ENCODE measurements around the gene HIVEP3. TPM values are rescaled to one million over a fixed set of nuclear protein-coding genes. Genes with fewer than 3 reads are reported as not detected.
"Not testable (repeated sequence)": the region's sequence is repeated elsewhere in the genome, so short reads cannot be mapped to it uniquely, and the experiment has no call there.

The HIVEP3 gene
- total and polyA plus RNA-seq, 2 experiments from 2014 or later, result 0.57 to 5.9 TPM

- Histone ChIP-seq H3K36me3 (replicated peaks; ENCODE audit: insufficient read depth, low read depth) (no peaks in the 10 kb centered on the region), H3K4me3 (no peak overlapping the region), H2AFZ (no peak overlapping the region), H3K9me2 (replicated peaks; ENCODE audit: insufficient read depth) (no peaks in the 10 kb centered on the region), H3K9me3 (ENCODE audit: low read depth) (no peaks in the 10 kb centered on the region), H4K20me1 (ENCODE audit: insufficient read depth, poor library complexity, severe bottlenecking) (no peaks in the 10 kb centered on the region), H3K4me2 (no peak overlapping the region), H3K27me3 (no peaks in the 10 kb centered on the region), H3K4me1 (ENCODE audit: insufficient read depth) (no peaks in the 10 kb centered on the region), H3K79me2 (no peaks in the 10 kb centered on the region), H3K27ac (no peak overlapping the region)
- TF ChIP-seq EZH2 (IDR thresholded peaks at IDR 0.05; ENCODE audit: borderline replicate concordance) (no peak), CTCF (IDR thresholded peaks at IDR 0.05; ENCODE audit: poor library complexity) (no peak), EZH2phosphoT487 (IDR thresholded peaks at IDR 0.05; ENCODE audit: low read depth, severe bottlenecking, unreplicated experiment) (no peak)
- DNase-seq (ENCODE audit: low spot score), result no peak
- 45% methylated on average over 1 of the region's 1 CpG for WGBS (ENCODE audit: low lambda C conversion rate, missing lambda C conversion rate)
Observed at GRCh38 chr1:41950820-41951219, 32.1 kb upstream of the HIVEP3 start.

DNA sequence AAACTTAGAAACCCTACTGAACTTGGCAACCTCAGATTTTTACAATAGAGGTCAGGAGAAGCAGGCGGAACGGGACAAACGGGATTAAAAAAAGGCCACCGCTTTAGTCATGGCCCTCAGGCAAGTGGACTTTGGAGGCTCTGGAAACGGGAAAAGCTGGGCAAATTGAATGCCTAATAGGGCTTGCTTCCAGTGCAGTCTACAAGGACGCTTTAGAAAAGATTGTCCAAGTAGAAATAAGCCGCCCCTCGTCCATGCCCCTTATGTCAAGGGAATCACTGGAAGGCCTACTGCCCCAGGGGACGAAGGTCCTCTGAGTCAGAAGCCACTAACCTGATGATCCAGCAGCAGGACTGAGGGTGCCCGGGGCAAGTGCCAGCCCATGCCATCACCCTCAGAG, 27.2 kb upstream of the HIVEP3 start:
- not testable (repeated sequence) for H3K79me2 ChIP-seq; H3K9me2 ChIP-seq (replicated peaks; ENCODE audit: insufficient read depth); H3K27me3 ChIP-seq; H3K4me3 ChIP-seq; H3K36me3 ChIP-seq (replicated peaks; ENCODE audit: insufficient read depth, low read depth); H3K4me2 ChIP-seq; H2AFZ ChIP-seq; DNase-seq (ENCODE audit: low spot score); H3K9me3 ChIP-seq (ENCODE audit: low read depth); H3K27ac ChIP-seq; H3K4me1 ChIP-seq (ENCODE audit: insufficient read depth); H4K20me1 ChIP-seq (ENCODE audit: insufficient read depth, poor library complexity, severe bottlenecking)
- WGBS (ENCODE audit: low lambda C conversion rate, missing lambda C conversion rate), result 87% methylated on average over 10 of the region's 10 CpGs

DNA sequence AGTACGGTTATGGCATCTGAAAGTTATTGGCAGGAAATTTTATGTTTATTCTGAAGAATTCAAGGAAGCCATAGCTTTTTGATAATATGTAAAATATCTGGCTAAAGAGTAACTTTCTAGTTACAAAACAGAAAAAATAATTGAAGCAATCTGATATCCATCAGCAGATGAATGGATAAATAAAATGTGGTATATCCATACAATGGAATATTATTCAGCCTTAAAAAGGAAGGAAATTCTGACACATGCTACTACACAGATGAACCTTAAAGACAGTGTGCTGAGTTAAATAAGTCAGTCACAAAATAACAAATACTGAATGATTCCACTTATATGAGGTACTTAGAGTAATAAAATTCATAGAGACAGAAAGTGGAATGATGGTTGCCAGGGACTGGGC, 25.0 kb upstream of the HIVEP3 start:
- no peaks in the 10 kb centered on the region for H3K36me3 ChIP-seq (replicated peaks; ENCODE audit: insufficient read depth, low read depth)
- WGBS (ENCODE audit: low lambda C conversion rate, missing lambda C conversion rate), result 94% methylated on average over 1 of the region's 1 CpG
- TF ChIP-seq EZH2phosphoT487 (IDR thresholded peaks at IDR 0.05; ENCODE audit: low read depth, severe bottlenecking, unreplicated experiment) (no peak), EZH2 (IDR thresholded peaks at IDR 0.05; ENCODE audit: borderline replicate concordance) (no peak), CTCF (IDR thresholded peaks at IDR 0.05; ENCODE audit: poor library complexity) (no peak)
- no peak overlapping the region for H3K4me2 ChIP-seq
- H3K4me3 ChIP-seq, result no peak overlapping the region
- no peaks in the 10 kb centered on the region for H3K79me2 ChIP-seq
- no peaks in the 10 kb centered on the region for H3K9me2 ChIP-seq (replicated peaks; ENCODE audit: insufficient read depth)
- no peaks in the 10 kb centered on the region for H3K27me3 ChIP-seq
- no peak for DNase-seq (ENCODE audit: low spot score)
- H2AFZ ChIP-seq, result no peak overlapping the region
- H3K4me1 ChIP-seq (ENCODE audit: insufficient read depth), result no peaks in the 10 kb centered on the region
- H3K9me3 ChIP-seq (ENCODE audit: low read depth), result no peaks in the 10 kb centered on the region
- no peak overlapping the region for H3K27ac ChIP-seq
- H4K20me1 ChIP-seq (ENCODE audit: insufficient read depth, poor library complexity, severe bottlenecking), result no peaks in the 10 kb centered on the region

DNA sequence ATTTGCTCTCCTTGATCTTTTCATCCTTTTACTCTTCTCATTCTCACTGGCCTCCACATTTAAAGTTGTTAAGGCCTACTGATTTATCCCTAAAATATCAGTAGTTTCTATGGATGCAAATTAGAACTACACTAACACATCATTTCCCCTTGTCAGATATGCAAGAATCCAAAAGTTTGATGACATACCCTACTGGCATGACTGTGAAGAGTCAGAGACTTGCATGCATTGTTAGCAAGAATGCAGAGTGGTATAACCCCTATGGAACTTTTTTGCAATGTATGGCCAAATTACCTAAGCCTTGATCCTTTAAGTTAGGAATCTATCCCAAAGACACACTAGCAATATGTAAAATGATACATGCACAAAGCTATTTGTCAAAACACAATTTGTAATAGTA, 23.6 kb upstream of the HIVEP3 start:
- DNase-seq (ENCODE audit: low spot score), result no peak
- Histone ChIP-seq H3K4me3 (no peak overlapping the region), H3K36me3 (replicated peaks; ENCODE audit: insufficient read depth, low read depth) (no peaks in the 10 kb centered on the region), H3K27me3 (no peaks in the 10 kb centered on the region), H4K20me1 (ENCODE audit: insufficient read depth, poor library complexity, severe bottlenecking) (no peaks in the 10 kb centered on the region), H3K9me2 (replicated peaks; ENCODE audit: insufficient read depth) (no peaks in the 10 kb centered on the region), H3K9me3 (ENCODE audit: low read depth) (no peaks in the 10 kb centered on the region), H3K4me2 (no peak overlapping the region), H3K4me1 (ENCODE audit: insufficient read depth) (no peaks in the 10 kb centered on the region), H3K27ac (no peak overlapping the region), H3K79me2 (no peaks in the 10 kb centered on the region), H2AFZ (no peak overlapping the region)
- TF ChIP-seq EZH2phosphoT487 (IDR thresholded peaks at IDR 0.05; ENCODE audit: low read depth, severe bottlenecking, unreplicated experiment) (no peak), EZH2 (IDR thresholded peaks at IDR 0.05; ENCODE audit: borderline replicate concordance) (no peak), CTCF (IDR thresholded peaks at IDR 0.05; ENCODE audit: poor library complexity) (no peak)
